Regular cardiac myocyte (primary cell): ENCODE measurements around the gene ZNF433. TPM values are rescaled to one million over a fixed set of nuclear protein-coding genes. Genes with fewer than 3 reads are reported as not detected.

ENCODE experiments used
- total RNA-seq: library from RNA; depleted of rRNA; stranded (reverse); fragments of >200 nt; gene quantifications from 2 replicates; pipeline ENCODE4 v1.2.3, GENCODE V29; 2014

Gene ZNF433
- total RNA-seq = 5.6 and 9.9 TPM in 2 replicates

DNA sequence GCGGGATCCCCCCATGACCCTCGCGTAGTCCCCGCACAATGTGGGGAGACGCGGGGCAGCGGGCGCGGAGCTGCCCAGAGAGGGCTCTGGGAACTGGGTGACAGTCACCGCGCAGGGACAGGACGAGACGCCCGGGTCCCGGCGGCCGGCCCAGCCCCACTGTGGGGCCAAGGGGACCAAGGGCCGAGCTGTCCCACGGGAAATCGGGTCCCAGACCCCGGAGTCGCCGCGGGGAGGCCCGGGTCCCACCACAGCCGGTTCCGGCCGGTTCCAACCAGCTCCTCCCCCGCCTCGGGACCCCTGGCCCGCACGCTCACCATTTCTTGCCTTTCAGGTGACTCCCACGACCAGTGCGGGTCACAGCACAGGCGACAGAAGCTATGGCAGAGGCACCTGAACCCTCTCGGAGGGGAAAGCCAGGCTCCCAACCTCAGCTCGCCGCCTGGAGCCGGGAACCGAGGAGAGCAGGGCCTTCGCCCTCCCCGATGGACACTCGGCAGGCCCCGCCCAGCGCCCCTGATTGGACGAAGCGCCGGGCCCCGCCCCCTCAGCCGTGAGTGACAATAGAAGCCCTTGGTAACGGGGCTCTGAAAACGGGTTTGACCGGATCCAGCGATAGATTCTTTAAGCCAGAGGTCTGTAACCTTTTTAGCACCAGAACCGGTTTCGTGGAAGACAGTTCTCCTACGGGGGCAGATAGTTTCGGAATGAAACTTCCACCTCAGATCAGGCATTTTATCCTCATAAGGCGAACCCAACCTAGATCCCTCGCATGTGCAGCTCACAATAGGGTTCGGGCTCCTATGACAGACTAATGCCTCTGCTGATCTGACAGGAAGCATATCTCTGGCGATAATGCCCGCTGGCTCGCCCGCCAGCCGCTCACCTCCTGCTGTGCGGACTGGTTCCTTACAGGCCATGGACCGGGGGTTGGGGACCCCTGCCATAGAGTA lies at the start of gene ZNF433:
TSS of gene ZNF433 (minus strand) at position 460 of the 953 bp plus-strand sequence. CDS start at position 320, 140 bp downstream.

DNA sequence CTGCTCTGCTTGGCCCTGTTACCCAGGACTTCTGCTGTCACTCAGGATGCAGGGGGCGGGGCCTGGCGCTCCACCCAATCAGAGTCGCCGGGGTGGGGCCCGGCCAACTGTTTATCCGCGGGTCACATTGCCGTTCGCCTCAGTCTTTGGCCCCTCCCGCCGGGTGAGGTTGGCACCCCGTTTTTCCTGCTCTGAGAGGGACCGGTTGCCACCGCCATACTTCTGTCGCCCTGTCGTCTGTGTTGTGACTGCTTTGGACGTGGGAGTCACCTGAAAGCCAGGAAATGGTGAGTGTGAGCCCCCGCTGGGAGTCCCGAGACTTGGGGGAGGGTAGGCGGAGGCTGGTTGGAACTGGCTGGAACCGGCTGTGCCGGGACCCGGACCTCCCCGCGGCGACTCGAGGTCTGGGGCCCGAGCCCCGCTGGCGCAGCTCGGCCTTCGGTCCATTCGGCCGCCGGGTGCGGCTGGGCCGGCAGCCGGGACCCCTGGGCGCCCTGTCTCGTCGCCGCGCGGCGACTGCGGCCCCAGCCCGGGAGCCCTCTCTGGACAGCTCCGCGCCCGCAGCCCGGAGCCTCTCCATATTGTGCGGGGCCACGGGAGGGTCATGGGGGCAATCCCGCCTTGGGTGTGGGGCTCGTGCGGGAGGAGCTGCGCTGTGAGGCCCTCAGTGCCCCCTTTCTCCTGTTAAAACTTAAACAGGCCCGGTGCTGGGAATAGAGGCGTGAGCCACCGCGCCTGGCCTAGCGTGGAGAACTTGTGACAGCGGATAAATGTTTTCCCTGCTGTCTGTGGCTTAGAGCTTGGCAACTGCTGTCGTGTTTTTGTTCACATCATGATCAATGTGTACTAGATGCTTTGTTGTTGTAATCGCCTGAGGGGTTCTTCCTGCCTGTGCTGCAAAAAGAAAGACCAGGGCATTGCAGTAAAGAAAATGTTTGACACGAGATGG lies 29.4 kb upstream of the ZNF433 start, which contains the start of gene ZNF844:
TSS of gene ZNF844 (plus strand) at position 142 of the 949 bp plus-strand sequence. CDS start at position 285, 143 bp downstream.

DNA sequence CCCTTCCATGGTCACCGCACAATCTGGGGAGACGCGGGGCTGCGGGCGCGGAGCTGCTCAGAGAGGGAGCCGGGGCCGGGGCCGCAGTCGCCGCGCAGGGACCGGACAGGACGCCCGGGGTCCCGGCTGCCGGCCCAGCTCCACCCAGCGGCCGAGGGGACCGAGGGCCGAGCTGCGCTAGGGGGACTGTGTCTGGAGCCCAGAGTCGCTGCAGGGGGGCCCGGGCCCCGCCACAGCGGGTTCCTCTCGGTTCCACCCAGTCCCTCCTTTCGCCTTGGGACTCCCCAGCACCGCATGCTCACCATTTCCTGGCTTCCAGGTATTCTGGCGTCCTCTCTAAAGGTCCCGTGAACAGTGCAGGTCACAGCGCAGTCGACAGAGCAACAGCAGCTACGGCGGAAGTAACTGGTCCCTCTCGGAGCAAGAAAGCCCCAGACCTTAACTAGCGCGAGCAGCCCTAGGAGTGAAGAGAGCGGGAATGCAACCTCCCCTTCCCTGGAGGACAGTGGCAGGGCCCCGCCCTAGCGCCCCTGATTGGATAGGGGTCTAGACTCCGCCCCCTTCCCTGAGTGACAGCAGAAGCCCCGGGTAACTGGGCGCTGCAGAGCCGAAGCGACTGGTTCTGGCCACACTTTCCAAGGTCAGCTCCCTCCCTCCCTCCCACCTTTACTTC lies 17.2 kb upstream of the ZNF433 start, which contains the start of gene ZNF878:
TSS of gene ZNF878 (minus strand) at position 465 of the 673 bp plus-strand sequence. CDS start at position 305, 160 bp downstream.

DNA sequence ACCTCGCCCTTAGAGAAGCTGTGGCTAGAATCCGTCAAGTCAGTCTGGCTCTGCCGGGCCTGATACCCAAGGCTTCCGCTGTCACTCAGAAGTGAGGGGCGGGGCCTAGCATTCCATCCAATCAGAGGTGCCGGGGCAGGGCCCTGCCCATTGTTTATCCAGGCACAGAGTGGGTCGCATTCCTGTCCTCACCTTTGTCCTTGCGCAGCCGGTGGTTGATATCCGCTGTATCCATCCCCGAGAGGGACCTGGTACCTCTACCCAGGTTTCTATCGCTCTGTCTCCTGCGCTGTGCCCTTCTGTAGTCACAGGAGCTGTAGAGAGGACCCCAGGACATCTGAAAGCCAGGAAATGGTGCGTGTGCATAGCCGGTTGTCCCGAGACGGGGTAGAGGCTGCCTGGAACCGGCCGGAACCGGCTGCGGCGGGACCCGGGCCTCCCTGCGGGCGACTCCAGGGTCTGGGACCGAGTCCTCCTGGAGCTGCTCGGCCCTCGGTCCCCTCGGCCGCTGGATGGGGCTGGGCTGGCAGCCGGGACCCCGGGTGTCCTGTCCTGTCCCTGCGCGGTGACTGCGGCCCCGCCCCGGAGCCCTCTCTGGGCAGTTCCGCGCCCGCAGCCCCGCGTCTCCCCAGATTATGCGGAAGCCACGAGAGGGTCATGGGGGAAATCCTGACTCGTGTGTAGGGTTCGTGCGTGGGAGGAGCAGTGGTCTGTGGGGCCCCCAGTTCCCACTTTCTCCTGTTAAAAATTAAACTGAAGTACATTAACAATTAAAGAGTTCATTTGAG lies 70.4 kb downstream of the ZNF433 start, which contains the start of gene ZNF763:
TSS of gene ZNF763 (plus strand) at position 183 of the 788 bp plus-strand sequence. CDS start at position 352, 169 bp downstream.

Other genes with a start within 250 kb of the ZNF433 start
- gene ZNF491, start 237.2 kb downstream of the ZNF433 start, total RNA-seq = 2.9 and 3.9 TPM in 2 replicates
- 9.4 and 12.1 TPM in 2 replicates for gene ZNF440, start 221.4 kb downstream of the ZNF433 start, total RNA-seq
- 7.3 and 14.1 TPM in 2 replicates for gene ZNF439, start 187.0 kb downstream of the ZNF433 start, total RNA-seq
- gene ZNF69, start 147.9 kb downstream of the ZNF433 start, total RNA-seq = 10.0 and 12.1 TPM in 2 replicates
- gene ZNF700, start 110.6 kb downstream of the ZNF433 start, total RNA-seq = 8.8 and 11.0 TPM in 2 replicates
- gene ZNF763, start 70.6 kb downstream of the ZNF433 start, total RNA-seq = 1.2 and 2.8 TPM in 2 replicates
- 0.58 TPM in 1 of 2 replicates, not detected in the other for gene ZNF878, start 17.3 kb upstream of the ZNF433 start, total RNA-seq
- 9.0 and 16.6 TPM in 2 replicates for gene ZNF844, start 29.1 kb upstream of the ZNF433 start, total RNA-seq
- 5.9 and 7.0 TPM in 2 replicates for gene ZNF20, start 104.7 kb upstream of the ZNF433 start, total RNA-seq
- gene ZNF625, start 121.1 kb upstream of the ZNF433 start, total RNA-seq = 15.9 and 18.6 TPM in 2 replicates
- 8.1 and 10.7 TPM in 2 replicates for gene ZNF136, start 127.4 kb upstream of the ZNF433 start, total RNA-seq